Measurements from ENCODE around the gene AFAP1.
A peak's percentile ranks its signal among the peaks of the same experiment; 100 is the strongest.

AFAP1 gene

DNA sequence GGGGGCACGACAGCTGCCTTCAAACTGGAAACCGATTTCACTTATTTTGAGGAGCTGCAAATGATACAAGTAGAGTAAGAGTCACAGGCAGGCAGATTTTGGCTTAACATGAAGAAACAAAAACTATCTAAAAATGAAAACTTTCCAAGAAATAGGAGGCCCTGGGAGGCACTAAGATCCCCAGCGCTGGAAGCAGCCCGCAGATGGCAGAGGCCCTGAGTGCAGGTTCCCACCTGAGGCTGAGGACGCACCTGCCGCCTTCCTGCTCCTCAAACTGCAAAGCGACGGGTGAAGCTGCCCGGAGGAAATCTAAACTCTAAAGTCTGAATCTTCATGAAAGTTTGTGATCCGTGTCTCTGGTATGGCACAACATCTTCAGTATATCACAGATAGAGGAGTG is 138.7 kb downstream of the AFAP1 start:
- no peak for DNase-seq

DNA sequence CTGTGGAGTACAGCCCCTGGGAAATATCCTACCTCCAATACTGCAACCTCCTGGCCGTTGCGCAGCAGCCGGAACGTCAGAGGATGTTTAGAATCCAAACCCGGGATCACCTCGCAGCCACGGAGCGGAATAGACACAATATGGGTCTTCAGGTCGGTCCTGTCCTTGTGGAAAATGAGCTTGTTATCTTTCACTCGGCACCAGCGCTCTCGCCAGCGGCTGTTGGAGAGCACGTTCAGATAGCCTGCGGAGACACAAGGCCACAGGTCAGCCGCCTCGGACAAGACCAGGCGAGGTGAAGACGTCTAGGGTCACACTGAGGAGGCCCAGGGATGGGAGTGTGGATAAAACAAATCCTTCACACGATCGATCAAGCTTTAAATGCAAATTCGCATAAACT is 139.3 kb downstream of the AFAP1 start:
- no peak for DNase-seq

DNA sequence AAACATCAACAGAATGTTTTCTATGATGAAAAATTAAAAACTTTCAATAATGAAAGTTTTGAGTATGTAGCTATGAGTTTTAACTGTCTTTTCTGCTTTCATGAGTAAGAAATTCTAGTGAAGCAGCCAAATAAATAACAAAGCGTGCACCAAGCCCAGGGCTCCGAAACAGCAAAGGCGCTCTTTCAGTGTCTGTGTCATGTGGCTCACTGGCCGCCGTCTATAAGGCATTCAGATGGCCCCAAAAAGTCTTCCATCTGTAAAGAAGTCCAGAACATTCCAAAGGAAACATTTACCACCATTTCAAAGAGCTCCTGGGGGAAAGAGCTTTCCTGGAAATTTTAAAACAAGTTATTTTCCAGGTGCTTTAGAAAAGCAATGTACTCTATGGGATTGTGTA is 139.9 kb downstream of the AFAP1 start:
- no peak for DNase-seq

DNA sequence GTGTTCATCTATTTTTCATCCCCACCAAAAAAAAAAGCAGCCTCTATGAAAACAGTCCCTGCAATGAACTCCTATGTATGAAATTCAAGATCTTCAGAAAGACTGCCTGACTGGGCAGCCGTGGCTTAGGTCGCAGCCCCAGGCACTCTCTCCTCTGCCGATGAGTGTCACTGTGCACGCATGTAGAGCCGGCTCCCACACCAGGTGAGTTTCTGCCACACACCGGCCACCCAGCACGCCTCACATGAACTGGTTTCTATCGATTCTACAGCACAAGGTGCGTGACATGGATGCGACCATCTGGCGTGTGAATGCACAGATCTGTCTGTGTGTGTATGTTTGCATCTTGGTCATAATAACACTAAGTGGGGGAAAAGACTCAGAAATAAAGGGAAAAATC is 140.4 kb downstream of the AFAP1 start:
- no peak for DNase-seq

DNA sequence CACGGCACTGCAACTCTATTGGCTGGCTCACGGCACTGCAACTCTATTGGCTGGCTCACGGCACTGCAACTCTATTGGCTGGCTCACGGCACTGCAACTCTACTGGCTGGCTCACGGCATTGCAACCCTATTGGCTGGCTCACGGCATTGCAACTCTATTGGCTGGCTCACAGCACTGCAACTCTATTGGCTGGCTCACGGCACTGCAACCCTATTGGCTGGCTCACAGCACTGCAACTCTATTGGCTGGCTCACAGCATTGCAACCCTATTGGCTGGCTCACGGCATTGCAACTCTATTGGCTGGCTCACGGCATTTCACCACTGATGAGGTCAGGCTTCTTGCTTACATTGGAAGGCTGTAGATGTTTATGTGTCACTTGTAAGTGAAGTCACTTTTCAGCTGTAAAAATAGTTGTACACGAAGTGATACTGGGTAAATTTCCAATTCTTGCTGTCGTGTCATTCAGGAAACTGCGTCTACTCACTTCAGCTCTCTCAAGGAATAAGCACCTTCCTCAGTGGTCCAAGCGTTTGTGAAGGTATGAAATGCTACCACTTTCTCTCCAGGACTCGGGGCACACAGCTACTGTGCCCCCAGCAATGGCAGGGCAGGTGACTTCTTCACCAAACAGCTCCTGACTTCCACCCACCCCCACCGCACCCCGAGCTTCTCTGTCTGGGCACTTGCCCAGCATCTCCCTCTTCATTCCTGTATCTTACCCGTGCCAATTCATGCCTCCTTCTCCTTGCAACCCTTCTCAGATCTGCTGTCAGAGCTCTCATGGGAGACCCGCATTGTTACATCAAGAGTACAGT is 141.3 kb downstream of the AFAP1 start:
- DNase-seq = no peak

DNA sequence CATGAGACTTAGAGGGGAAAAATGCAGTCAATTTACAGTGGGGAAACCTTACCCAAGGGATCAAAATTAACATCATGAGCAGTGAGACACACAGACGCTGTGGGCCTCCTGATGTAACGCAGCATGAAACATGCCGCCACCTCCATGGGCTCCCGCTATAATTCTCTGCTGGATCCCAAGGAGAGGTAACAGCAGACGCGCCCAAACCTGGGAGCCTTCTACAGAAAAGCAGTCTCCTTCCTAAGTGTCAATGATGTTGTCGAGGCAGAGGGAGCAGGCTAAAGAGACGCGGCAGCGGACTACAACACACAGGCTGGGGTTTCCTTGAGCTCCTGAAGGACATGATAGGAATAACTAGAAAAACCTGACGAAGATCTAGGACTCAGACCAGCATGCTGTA is 142.3 kb downstream of the AFAP1 start:
- no peak for DNase-seq

DNA sequence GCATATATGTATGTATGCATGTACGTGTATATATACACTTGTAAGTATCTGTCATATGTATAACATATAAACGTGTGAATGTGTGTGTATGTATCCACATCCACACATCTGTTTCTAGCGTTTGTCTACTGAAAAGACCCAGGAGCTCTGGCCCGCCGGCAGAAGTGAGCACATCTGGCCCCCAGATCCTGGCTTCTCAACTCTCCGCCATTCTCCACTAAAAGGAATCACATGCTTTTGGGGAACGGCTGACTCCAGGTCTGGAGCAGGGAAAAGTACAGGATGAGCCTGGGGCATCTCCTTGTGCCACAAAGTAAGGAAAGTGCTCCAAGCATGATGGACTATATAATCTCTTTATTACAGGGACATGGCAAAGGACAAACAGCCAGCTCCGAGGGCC is 143.7 kb downstream of the AFAP1 start:
- DNase-seq = no peak

DNA sequence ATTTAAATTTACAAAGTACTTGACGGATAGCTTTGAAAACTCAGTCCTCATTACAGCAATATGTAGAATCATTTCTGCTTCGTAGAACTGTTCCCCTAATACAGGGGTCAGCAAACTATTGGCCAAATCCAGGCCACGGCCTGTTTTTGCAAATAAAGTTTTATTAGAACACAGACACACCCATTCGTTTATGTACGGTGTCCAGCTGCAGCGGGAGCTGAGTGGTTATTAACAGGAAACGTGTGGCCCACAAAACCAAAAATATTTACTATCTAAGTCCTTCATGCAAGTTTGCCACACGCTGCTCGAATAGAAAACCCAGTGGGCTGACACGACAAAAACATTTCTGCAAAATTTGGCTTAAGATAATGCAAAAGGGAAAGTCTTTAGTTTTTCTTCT is 146.5 kb downstream of the AFAP1 start:
- no peak for DNase-seq

DNA sequence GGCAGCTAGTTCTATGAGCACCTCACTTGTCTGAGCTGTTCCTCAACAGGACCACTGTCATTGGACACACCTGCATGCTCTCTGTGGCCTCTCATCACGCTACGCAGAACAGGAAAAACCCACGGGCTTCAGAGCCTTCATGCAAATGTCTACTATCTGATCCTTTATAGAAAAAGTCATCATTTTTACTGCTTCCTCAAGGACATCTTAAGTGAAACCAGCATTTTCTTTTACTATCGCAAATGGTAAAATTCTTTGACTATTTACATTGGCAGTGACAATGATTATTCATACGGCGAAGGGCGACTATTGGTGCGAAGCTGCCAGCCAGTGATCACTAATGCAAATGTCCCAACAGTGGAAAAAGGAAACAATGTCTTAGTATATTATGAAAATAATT is 147.0 kb downstream of the AFAP1 start:
- DNase-seq = no peak

DNA sequence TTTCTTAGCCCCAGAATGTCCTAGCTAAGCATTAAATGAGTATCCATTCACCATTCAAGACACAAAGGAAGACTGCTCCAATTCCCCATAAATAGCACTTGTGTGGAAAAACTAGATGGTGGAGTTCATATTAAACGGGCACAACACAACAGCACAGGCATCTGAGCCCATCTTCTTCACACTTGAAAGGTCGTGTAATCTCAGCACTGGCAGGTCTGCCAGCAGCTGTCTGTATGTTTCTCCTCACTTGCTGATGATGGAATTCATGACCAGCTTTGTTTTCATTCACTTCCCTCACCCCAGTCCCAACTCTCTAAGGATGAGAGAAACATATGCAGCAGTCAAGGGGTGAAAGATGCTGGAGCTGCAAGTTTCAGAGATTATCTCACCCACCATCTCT is 148.7 kb downstream of the AFAP1 start:
- no peak for DNase-seq

DNA sequence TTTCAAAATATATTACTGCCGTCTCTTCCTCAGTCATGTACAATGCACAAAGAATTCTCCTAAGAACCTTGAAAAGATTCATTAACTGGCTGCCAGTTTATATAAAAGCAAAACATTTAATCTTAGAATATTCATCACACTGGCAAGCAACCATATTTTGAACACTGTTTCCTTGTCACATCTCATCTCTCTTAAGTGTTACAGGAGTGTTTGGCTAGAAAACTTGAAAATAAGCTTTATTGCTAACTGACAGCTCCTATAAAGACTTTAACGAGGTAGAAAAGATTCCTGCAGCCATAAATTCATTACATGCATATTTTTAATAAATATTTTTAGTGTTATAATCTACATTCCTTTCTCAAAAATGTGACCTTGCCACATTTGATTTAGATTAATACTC is 149.6 kb downstream of the AFAP1 start:
- no peak for DNase-seq

DNA sequence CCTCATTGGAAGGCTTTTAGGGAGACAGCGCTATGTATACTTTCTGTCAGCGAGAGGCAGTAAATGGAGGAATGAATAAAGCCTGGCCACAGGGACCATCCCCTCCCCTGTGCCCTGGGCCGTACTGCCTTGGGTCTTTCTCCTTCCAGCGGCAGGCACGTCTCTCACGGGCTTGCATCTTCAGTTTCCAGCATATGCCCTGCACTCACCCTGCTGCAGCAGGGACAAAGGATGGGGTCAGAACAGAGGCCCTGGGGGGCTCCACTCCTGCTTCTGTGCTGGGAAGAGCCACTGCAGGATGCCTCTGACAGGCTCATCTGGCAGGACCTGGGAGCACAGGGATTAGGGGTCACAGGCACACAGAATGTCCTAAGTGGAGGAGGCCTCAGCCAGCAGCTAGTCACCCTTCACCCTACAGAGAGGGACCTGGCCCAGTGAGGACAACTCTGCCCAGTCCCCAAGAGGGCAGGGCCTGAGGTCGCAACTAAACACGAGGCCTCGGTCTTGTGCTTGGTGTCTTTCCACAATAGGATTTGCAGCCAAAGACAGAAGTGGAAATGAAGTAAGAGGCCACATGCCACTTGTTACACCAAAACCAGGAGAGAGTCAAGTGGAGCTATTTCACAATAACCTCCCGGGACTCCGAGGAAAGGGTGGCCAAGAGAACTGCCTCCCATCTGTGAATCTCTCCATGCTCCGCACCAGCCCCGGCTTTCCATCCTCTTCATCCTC is 150.8 kb downstream of the AFAP1 start:
- no peak for DNase-seq

DNA sequence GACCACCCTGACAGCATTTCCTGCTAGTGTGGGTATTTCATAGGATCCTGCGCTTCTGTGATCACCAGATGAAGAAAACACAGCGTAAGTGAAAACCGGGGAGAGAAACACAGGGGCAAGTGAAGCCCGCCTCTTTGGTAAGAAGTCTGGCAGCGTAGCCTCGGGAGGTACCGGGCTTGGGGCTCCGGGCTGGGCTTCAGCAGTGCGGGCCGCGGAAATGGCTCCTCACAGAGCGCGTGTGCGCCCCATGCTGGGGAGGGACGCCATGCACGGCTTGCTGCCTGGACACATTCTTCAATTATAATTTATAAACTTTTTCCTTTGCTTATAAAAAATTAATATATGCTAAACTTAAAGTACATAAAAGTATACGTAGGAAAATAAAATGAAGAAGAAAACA is 151.5 kb downstream of the AFAP1 start:
- DNase-seq = no peak

DNA sequence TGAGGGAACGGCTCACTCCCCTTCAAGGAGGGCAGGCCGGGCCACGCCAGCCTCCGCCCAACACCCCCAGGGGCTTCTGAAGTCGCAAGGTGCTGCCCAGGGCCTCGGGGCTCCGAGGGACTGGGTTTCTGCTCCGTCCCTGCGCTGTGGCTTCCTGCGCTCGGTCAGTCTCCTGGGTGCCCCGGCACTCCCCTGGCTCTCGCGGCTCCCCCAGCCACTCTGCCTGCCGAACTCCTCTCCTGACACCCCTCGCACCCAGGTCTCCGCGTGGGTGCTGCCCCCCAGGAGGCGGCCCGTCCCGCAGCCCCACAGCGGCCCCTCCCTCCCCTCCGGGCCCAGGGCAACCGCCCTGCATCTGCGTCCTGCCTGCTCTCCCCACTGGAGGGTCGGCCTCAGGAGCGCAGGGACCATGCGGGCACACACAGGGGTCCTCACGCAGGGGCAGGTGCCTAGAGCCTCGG is 151.9 kb downstream of the AFAP1 start:
- DNase-seq = no peak

DNA sequence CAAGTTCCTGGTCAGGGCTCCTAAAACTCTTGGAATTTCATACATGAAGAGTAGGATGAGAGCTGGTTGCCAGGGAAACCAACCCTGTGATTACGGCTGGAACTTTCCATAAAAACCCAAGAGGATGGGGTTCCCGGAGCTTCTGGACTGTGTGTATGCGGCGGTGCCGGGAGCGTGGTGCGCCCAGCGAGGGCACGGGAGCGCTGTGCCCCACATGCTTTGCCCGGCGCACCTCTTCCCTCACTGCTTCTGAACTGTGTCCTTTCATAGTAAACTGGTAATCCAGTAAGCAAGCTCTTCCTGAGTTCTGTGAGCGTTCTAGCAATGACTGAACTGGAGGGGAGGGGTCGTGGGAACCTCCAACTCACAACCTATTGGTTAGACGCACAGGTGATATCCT is 152.6 kb downstream of the AFAP1 start:
- DNase-seq = no peak

DNA sequence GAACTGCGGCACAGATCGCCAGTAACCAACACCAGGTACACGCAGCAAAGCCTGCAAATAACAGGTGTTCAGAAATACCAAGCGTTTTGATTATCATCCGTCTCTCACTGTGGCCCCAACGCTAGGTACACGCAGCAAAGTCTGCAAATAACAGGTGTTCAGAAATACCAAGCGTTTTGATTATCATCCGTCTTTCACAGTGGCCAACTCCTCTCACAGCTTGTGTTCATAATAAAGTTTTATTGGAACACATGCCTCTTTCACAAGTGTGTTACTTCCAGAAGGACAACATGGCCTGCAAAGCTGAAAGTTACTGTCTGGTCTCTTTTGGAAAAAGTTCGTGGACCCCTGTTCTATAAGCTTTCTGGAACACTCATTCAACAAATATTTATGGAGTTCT is 153.1 kb downstream of the AFAP1 start:
- DNase-seq = no peak

DNA sequence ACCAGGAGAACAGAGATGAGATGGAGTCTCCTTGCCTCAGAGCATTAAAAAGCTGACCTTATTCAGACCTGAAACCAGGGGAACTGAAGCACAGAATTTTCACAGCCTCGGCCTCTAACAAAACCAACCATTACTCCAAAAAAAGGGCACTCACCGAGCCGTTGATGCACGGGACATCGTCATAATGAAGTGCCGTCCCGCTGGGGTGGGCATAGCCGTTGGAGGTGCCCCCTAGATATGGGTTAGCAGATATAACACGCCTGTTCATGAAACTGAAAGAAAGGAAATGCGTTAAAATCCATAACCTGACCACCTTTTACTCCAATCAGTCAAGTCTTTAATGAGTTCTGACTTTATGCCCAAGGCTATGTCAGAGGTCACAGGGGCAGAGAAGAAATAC is 153.6 kb downstream of the AFAP1 start:
- DNase-seq = no peak

DNA sequence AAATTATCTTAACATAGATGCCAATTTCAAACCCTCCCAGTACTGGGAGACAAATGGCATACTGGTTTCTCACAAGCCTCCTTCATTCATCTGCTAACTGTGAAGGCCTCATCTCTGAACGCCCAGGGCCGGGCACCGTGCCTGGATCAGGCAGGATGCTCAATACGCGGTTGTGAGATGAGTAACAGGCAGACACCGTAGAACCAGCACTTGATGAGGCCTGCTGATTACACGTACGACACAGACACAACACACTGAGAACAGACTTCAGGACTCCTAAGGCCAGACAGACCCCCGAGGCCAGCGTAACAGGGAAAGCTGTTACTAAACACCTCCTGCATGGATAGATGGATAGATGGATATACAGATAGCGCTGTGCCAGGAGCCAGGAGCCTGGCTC is 154.6 kb downstream of the AFAP1 start:
- peak; percentile 19 for DNase-seq

DNA sequence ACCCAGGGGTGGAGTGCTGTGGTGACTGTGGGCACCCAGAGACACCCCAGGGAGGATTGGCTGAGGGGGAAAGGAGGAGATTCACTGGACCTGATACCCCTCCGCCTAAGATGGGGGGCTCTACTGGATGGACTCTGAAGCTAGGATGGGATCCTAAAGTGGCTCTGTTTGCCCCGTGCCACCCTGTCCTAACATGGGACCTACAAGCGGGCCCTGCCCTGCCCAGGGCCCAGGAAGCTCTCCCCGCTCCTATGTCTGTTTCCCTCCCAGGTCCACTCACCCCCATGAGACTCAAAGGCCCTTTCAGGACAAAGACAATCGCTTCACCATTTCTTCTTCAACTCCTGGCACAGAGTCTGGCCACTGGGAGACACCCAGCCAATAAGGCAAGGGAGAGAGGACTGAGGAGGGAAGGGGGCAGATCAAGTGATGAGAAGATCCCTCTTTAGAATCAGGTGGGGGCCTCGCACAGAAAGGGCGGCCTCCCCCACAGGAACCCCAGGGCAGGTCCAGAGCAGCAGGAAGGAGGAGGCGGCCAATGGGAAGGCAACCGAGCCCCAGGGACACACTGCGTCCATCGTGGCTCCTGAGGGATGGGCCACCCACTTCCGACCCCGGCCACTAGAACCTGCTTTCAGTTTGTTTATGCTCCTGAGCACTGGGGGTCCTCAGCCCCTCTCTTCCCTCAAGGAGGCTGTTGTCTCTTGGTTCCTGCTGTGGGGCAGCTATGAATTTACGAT is 155.4 kb downstream of the AFAP1 start:
- no peak for DNase-seq

DNA sequence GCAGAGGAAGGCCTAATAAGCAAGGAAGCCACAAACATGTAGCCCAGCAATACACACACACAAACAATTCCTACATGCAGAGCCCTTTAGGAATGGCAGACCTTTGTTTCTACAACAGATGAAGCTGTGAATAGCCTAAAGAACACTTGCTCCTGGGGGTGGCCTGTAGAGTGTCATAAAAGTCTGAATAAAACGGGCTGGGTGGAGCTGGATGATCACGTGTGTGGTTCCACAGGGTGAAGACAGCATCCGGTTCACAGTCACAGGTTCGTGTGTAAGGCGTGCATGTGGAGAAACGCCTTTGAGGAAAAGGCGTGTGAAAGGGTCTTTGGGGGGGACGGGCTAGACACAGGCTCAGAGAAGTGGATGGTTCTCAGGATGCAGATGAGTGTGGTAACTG is 156.1 kb downstream of the AFAP1 start:
- no peak for DNase-seq

DNA sequence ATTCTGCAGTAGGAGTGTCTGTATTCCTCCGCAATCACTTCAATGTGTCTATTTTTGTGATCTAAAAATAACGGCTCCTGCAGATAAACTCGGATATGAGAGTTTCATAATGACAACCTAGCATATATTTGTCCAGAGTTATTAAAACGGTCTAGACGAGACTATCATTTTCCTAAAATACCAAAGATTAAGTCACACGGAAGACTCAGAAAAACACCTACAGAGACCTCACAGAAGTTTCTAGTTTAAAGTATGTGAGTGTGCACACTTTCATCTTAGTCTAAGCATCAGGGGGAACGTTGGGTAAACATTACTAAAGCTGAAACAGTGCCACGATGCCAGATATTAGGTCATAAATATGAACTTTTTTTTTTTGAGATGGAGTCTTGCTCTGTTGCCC is 156.9 kb downstream of the AFAP1 start:
- DNase-seq = no peak

DNA sequence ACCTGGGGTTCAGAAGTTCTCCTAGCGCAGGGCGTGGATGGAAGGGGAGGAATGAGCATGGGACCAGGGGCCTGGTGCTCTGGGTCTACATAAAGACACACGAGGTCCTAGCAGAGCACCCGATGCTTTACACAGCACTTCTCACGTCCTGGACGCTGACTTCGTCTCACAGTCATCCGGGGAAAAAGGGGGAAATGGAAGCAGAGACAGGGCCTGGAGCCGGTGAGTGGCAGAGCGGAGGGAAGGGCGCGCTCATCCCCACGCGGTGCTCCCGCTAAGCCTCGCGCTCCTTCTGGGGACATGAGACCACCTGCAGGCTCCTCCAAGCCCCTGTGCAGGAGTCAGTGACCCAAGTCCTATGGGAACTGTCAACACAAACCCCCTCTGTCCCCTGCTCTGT is 157.7 kb downstream of the AFAP1 start:
- DNase-seq = no peak

DNA sequence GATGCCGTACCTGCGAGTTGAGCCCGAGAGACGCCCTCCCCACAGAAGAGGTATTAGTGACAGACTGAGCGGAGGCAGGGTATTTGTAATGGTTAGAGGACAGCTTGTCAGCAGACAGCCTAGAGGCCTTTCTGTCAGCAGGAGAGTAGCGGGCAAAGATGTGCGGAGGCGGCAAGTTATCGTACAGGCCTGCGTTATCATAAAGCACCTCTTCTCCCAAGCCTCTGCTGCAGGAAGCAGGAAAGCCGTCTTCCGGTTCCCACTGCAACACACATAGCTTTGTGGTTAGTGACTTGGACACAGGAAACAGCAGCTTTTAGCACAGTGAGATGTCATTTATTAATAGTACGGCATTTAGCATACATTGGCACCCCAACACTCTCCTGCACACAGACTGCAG is 158.3 kb downstream of the AFAP1 start:
- peak; percentile 16 for DNase-seq

All from stimulated activated CD4-positive, alpha-beta T cell treated with anti-CD3 and anti-CD28 coated beads, Interleukin-4, amount 100 ng/mL, for 1 hour (primary cell).